ENCODE results near the gene DCC. TPM values are rescaled to one million over a fixed set of nuclear protein-coding genes. Genes with fewer than 3 reads are reported as not detected.

The DCC gene
- total and polyA plus RNA-seq, 12 donors: under 0.01 to 0.89 (median 0.09) TPM; not detected in 8

DNA sequence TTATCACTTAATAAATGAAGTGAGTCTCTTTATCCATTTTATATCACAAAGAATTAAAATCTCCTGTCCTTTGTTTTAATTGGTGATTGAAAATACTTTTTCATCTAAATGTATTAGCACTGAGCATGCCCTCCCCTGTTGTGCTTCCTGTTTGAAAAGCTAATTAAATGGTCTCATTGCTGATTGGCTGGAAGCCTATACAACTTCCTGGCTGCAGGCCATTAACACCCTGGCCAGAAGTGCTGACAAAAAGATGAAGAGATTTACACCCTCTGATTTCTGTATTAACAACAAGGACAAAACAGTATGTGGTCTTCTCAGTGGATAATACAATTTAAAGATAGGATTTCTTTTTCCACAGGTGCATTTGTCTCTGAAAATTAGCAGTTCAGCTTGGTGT is 548.0 kb downstream of the DCC start:
- DNase-seq (no peak), ATAC-seq (no peak)
- Histone ChIP-seq H3K4me3 (no peak overlapping the region), H3K36me3 (no peaks in the 10 kb centered on the region), H3K4me1 (no peaks in the 10 kb centered on the region), H3K9me3 (peaks cover 0 to 4% (median 0%) of the 10 kb centered on the region in 11 donors), H3K27me3 (no peaks in the 10 kb centered on the region), H3K27ac (no peak overlapping the region)
- TF ChIP-seq, protein P1, sequence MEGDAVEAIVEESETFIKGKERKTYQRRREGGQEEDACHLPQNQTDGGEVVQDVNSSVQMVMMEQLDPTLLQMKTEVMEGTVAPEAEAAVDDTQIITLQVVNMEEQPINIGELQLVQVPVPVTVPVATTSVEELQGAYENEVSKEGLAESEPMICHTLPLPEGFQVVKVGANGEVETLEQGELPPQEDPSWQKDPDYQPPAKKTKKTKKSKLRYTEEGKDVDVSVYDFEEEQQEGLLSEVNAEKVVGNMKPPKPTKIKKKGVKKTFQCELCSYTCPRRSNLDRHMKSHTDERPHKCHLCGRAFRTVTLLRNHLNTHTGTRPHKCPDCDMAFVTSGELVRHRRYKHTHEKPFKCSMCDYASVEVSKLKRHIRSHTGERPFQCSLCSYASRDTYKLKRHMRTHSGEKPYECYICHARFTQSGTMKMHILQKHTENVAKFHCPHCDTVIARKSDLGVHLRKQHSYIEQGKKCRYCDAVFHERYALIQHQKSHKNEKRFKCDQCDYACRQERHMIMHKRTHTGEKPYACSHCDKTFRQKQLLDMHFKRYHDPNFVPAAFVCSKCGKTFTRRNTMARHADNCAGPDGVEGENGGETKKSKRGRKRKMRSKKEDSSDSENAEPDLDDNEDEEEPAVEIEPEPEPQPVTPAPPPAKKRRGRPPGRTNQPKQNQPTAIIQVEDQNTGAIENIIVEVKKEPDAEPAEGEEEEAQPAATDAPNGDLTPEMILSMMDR (IDR thresholded peaks at IDR 0.05): no peak
- intact Hi-C loops (cut with DNase I): no loop called here

DNA sequence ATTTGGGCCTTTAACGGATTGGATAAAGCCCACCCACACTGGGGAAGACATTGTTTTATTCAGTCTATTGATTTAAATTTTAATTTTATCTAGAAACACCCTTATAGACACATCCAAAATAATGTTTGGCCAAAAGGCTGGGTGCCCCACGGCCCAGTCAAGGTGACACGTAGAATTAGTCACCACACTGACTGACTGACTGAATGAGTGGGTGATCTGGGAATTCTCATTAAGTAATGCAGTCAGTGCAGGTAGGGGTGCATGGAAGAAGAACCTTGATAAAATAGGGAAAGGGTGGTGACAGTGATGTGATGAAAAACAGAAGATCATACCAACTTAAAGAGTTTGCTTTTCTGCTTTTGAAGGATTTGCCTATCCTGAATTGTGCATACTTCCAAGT is 554.8 kb downstream of the DCC start:
- intact Hi-C loops (cut with DNase I): no loop called here
- no peaks in the 10 kb centered on the region for H3K27me3 ChIP-seq
- H3K36me3 ChIP-seq: no peaks in the 10 kb centered on the region
- TF ChIP-seq, protein P1 (IDR thresholded peaks at IDR 0.05): no peak
- H3K9me3 ChIP-seq: no peaks in the 10 kb centered on the region
- H3K4me3 ChIP-seq: no peak overlapping the region
- H3K4me1 ChIP-seq: no peaks in the 10 kb centered on the region
- ATAC-seq: no peak
- 60 to 64% methylated on average over 3 of the region's 3 CpGs for WGBS, 2 donors
- no peak for DNase-seq
- H3K27ac ChIP-seq: no peak overlapping the region

DNA sequence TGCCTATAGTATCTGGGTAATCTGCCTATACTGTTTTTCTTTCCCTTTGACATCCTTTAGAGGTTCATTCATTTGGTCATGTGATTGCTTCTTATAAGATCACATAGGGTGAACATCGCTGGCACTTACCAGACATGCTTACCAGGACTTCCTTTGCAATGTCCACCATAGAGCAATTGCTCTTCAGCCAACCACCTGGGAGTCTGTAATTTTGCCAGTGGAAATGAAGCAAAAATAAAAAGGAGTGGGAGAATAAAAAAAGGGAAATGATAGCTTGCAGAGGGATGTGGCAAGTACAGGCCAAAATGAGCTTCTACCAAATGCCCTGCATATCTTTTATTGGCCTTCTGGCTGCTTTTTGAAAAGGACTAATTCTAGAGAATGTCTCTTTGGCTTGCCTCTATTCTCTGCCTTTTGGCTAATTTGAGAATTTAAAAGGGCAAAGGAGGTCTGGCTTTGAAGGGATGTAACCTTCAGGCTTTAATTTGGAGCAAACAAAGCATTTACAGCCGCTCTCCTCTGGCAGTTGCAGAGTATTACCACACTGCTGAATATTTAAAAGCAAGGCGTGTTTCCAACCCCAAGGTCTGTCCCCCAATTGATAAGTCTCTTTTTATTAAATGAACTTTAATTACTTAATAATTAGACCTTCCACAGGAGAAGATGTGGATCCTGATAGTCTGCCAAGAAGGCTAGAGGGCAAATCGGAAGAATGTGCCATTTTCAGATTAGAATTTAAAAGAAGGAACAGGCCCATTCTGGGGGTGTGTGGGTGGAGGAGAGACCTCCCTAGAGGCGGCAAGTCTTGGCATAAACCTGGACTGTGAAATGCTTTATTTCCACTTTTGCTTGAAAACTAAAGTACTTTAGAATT is 557.9 kb downstream of the DCC start:
- TF ChIP-seq, protein P1 (IDR thresholded peaks at IDR 0.05): no peak
- DNase-seq (no peak), ATAC-seq (no peak)
- WGBS, 2 donors: 71 to 78% methylated on average over 5 of the region's 5 CpGs
- no peaks in the 10 kb centered on the region for H3K27me3 ChIP-seq
- H3K36me3 ChIP-seq: no peaks in the 10 kb centered on the region
- peak overlapping the region in 1 of 10 donors; percentile 15 for H3K27ac ChIP-seq
- intact Hi-C loops (cut with DNase I): no loop called here
- no peak overlapping the region for H3K4me3 ChIP-seq
- no peaks in the 10 kb centered on the region for H3K4me1 ChIP-seq
- no peaks in the 10 kb centered on the region for H3K9me3 ChIP-seq

DNA sequence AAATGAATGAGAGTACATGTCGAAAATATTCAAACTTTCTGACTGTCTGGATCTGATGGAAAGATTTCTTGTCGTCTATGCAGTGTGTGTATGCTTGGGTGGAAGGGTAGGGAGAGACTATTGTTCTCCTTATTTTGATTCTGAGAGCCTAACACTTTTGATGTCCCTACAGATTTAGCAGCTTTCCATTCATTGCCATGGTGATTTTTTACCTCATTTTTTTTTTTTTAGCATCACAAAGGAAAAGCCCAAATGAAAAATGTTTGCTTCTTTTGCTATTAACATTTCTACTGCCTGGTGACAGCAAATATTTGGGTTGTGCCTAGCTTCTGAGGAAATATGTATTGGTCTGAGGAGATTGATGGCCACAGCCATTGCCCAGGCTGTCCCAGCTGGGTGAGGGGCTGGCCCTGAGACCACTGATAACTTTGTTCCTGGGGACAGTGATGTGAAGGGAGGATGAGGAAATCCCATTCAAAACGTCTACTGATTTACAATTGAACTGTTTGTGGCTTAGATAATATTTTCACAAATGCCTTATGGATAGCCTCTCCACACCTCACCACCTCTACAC is 558.6 kb downstream of the DCC start:
- no peak for ATAC-seq
- no peaks in the 10 kb centered on the region for H3K4me1 ChIP-seq
- 44 to 49% methylated on average over 3 of the region's 3 CpGs for WGBS, 2 donors
- H3K4me3 ChIP-seq: no peak overlapping the region
- H3K36me3 ChIP-seq: no peaks in the 10 kb centered on the region
- no peaks in the 10 kb centered on the region for H3K9me3 ChIP-seq
- H3K27ac ChIP-seq: no peak overlapping the region
- H3K27me3 ChIP-seq: no peaks in the 10 kb centered on the region
- DNase-seq: no peak
- intact Hi-C loops (cut with DNase I): no loop called here
- TF ChIP-seq, protein P1 (IDR thresholded peaks at IDR 0.05): no peak
